IgD-negative memory B cell (primary cell): ENCODE results near the gene DBX1. TPM values are rescaled to one million over a fixed set of nuclear protein-coding genes. Genes with fewer than 3 reads are reported as not detected.

Experiments
- H3K27ac Mint-ChIP-seq, 3 donors: one replicate each; pipeline ENCODE4 v1.8.0; 2020 to 2022; ENCODE audit warnings: mild to moderate bottlenecking in 3 of 3, mixed read lengths in 3 of 3, moderate library complexity in 1 of 3
- H3K27me3 Mint-ChIP-seq: one replicate; pipeline ENCODE4 v1.8.0; 2021; ENCODE audit warnings: mixed read lengths
- H3K36me3 Mint-ChIP-seq: one replicate; pipeline ENCODE4 v1.8.0; 2020; ENCODE audit warnings: mild to moderate bottlenecking, mixed read lengths
- H3K4me1 Mint-ChIP-seq, 3 donors: one replicate each; pipeline ENCODE4 v1.8.0; 2020 to 2022; ENCODE audit warnings: mixed read lengths in 3 of 3, mild to moderate bottlenecking in 1 of 3
- H3K4me3 Mint-ChIP-seq, 4 donors: one replicate each; pipeline ENCODE4 v1.8.0; 2020 to 2022; ENCODE audit warnings: mild to moderate bottlenecking in 4 of 4, mixed read lengths in 4 of 4, moderate library complexity in 3 of 4
- H3K9me3 Mint-ChIP-seq, 3 donors: one replicate each; pipeline ENCODE4 v1.8.0; 2020 to 2021; ENCODE audit warnings: mixed read lengths in 3 of 3, mild to moderate bottlenecking in 1 of 3
- polyA plus RNA-seq: library from polyadenylated mRNA; unstranded; fragments of 300-500 nt; fragmentation: Illumina TruSeq; gene quantifications from one replicate; pipeline ENCODE4 v1.2.3, GENCODE V29; 2021

The DBX1 gene
- polyA plus RNA-seq, 1 donor from 2014 or later: not detected

DNA sequence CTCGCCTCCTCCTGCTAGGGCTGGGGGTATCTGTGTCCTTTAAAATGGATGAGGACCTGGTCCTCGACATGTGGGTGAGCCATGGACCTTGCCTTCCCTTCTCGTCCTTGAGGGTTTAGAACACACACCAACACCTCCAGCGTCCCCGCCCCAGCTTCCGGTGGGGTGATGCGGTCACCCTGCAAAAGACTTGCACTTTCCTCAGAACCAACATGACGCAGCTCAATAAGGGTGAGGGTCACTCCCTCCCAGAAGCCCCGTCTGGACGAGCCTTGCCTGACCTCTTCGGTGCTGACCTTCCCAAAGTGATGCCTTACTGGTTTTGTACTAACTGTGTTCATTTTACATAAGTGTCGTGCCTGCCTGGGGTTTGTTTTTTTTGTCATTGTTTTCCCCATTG lies 41.0 kb downstream of the DBX1 start:
- Mint-ChIP-seq H3K27me3 (peaks cover 5% of the 10 kb centered on the region), H3K36me3 (peaks cover 8% of the 10 kb centered on the region), H3K4me1 (no peaks in the 10 kb centered on the region), H3K27ac (no peak overlapping the region), H3K4me3 (no peak overlapping the region), H3K9me3 (peaks cover 0 to 2% (median 0%) of the 10 kb centered on the region in 3 donors)

DNA sequence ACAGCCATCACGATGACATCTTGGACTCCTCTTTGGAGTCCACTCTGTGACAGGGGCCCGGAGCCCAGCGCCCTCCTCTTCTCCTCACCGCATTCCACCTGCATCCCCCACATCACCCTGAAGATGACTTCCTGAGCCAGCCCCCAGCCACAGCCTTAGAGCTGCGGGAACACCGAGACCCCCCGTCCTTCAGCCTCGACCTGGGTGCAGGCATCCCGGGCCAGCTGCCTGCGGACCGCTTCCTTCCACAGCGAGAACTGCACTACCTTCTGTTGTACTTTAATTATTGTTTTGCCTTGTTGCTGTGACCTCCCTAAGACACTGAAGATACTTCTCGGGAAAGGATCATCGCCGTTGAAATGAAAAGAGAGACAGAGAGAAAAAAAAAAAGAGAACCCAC lies 42.1 kb downstream of the DBX1 start:
- H3K36me3 Mint-ChIP-seq: peaks cover 8% of the 10 kb centered on the region
- peaks cover 0 to 1% (median 0%) of the 10 kb centered on the region in 3 donors for H3K4me1 Mint-ChIP-seq
- H3K9me3 Mint-ChIP-seq: peaks cover 0 to 2% (median 0%) of the 10 kb centered on the region in 3 donors
- no peak overlapping the region for H3K4me3 Mint-ChIP-seq
- H3K27ac Mint-ChIP-seq: no peak overlapping the region
- H3K27me3 Mint-ChIP-seq: peaks cover 5% of the 10 kb centered on the region

DNA sequence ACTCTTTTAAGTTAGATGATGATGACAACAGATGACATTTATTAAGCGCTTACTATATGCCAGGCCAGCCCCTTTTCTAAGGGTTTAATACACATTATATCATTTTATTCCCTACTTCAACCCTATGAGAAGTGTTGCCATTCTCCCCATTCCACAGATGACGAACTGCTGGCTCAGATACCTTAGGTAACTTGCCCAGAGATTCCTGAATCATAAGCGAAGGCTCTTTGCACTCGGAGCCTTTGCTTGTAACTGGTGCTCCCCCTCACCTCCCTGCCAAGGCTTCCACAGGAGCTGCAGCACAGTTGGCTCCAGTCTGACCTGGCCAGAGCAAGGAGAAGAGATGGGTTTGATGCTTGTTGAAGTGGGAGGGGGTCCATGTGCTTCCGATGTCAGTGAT lies 43.0 kb downstream of the DBX1 start:
- Mint-ChIP-seq H3K4me3 (no peak overlapping the region), H3K27ac (no peak overlapping the region), H3K9me3 (peaks cover 0 to 2% (median 0%) of the 10 kb centered on the region in 3 donors), H3K27me3 (peaks cover 5% of the 10 kb centered on the region), H3K36me3 (peaks cover 8% of the 10 kb centered on the region), H3K4me1 (peaks cover 0 to 4% (median 0%) of the 10 kb centered on the region in 3 donors)

DNA sequence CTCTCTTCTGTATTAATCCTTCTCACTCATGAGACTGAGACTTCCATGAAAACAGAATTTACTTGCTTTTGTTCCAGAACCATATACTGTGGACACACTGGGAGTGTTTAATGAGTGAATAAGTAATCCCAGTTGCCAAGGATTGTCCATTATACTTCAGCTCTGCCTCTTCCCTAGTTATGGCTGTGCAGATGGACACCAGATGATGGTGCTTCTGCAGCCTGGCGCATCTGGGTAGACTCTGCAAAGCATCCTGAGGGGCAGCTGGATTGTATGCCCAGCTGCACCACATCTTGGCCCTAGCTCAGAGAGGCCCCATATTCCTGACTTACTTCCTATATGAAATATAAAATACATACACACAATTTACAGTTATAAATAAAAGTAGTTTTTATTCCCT lies 43.5 kb downstream of the DBX1 start:
- Mint-ChIP-seq H3K4me1 (peaks cover 0 to 4% (median 0%) of the 10 kb centered on the region in 3 donors), H3K9me3 (peaks cover 0 to 2% (median 0%) of the 10 kb centered on the region in 3 donors), H3K36me3 (peaks cover 8% of the 10 kb centered on the region), H3K27me3 (peaks cover 3% of the 10 kb centered on the region), H3K27ac (peak overlapping the region in 1 of 3 donors; percentile 17), H3K4me3 (no peak overlapping the region)

DNA sequence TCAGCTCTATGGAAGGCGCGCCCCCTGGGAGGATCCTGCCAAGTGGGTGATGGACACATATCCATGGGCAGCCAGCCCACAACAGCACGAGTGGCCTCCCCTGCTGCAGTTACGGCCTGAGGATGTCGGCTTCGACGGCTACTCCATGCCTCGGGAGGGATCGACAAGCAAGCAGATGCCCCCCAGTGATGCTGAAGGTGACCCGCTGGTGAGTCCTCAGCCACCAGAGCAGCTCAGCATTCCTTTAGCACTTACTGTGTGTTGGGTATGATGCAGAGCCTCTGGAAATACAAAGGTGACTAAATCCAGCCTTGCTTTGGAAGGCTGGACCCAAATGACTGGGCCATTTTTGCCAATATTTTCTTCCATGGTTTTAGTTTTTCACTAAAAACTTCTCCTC lies 45.7 kb downstream of the DBX1 start:
- H3K4me1 Mint-ChIP-seq: peaks cover 0 to 4% (median 0%) of the 10 kb centered on the region in 3 donors
- peaks cover 3% of the 10 kb centered on the region for H3K27me3 Mint-ChIP-seq
- no peak overlapping the region for H3K27ac Mint-ChIP-seq
- peaks cover 8% of the 10 kb centered on the region for H3K36me3 Mint-ChIP-seq
- no peak overlapping the region for H3K4me3 Mint-ChIP-seq
- H3K9me3 Mint-ChIP-seq: peaks cover 0 to 2% (median 0%) of the 10 kb centered on the region in 3 donors

DNA sequence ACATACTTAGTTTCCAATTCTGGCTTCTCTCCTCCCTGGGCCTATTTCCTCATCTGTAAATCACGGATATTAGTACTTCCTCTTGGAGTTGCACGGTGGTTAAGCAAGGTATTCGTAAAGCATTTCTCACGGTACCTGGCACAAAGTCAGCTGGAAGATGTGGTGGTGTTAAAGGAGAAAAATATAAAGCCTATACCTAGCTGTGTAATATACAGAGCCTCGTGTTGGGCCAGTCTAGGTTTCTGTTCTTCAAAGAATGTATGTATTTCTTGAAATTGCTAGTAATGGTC lies 47.2 kb downstream of the DBX1 start:
- Mint-ChIP-seq H3K4me3 (peak overlapping the region in 1 of 4 donors; percentile 6), H3K27ac (no peak overlapping the region), H3K27me3 (peaks cover 1% of the 10 kb centered on the region), H3K4me1 (peaks cover 0 to 4% (median 0%) of the 10 kb centered on the region in 3 donors), H3K36me3 (peaks cover 4% of the 10 kb centered on the region), H3K9me3 (peaks cover 0 to 2% (median 0%) of the 10 kb centered on the region in 3 donors)

DNA sequence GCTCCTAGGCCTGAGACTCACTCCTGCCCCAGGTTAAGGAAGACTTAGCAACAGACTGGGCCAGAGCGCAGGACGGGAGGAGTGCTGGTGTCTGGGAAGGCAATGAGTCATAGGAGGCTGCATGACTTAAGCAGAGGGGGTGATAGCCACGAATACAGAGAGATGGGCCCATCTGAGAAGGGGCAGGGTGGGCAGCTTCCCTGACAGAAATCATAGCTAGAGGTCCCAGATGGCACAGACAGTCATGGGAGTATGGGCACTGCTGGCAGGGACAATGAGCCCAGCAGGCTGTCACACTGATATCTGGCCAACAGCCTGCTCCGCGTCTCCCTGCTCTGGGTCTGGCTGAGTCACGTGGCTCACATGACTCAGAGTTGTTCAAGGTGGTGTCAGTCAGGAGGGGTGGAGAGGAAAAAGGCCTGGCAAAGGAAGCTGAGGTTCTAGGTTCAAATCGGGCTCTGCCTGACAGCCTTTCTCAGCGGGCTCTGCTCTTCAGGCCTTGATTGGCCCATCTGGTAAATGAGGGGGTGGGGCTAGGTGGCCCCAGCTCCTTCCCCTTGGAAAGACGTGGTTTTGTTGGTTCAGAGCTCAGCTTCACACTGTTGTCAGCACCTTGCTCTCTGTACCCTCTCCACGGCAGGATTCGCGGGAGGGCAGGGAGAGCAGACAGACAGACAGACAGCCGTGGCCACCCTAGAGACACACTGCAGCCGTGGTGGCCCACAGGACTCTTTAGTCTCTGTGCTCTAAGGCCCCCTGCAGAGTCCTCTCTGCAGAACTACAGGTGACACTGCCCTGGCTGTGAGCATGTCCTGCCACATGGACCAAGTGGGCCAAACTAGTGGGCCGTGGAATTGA lies 47.8 kb downstream of the DBX1 start:
- peaks cover 4% of the 10 kb centered on the region for H3K36me3 Mint-ChIP-seq
- H3K27me3 Mint-ChIP-seq: peaks cover 1% of the 10 kb centered on the region
- no peak overlapping the region for H3K27ac Mint-ChIP-seq
- no peak overlapping the region for H3K4me3 Mint-ChIP-seq
- peaks cover 0 to 4% (median 0%) of the 10 kb centered on the region in 3 donors for H3K4me1 Mint-ChIP-seq
- peaks cover 0 to 2% (median 0%) of the 10 kb centered on the region in 3 donors for H3K9me3 Mint-ChIP-seq

DNA sequence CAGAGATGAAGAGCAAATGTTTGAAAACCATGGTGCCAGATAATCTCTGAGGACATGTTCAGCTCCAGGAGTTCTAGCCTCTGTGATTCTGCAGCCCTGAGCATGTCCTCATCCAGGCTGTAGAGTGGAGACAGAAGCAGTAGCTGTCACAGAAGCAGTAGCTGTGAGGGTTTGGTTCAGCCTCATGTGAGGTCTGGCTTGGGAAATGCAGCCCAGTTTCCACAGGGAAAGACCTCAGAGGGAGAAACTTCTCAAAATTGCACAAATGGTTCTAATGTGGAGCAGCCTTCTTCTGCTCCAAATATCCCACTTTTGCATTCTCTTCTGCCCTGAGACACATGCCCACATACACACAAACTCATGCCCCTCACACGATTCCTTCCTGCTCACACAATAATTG lies 48.4 kb downstream of the DBX1 start:
- Mint-ChIP-seq H3K9me3 (peaks cover 0 to 2% (median 0%) of the 10 kb centered on the region in 3 donors), H3K36me3 (peaks cover 2% of the 10 kb centered on the region), H3K27ac (no peak overlapping the region), H3K27me3 (peaks cover 1% of the 10 kb centered on the region), H3K4me3 (no peak overlapping the region), H3K4me1 (peaks cover 0 to 4% (median 0%) of the 10 kb centered on the region in 3 donors)

DNA sequence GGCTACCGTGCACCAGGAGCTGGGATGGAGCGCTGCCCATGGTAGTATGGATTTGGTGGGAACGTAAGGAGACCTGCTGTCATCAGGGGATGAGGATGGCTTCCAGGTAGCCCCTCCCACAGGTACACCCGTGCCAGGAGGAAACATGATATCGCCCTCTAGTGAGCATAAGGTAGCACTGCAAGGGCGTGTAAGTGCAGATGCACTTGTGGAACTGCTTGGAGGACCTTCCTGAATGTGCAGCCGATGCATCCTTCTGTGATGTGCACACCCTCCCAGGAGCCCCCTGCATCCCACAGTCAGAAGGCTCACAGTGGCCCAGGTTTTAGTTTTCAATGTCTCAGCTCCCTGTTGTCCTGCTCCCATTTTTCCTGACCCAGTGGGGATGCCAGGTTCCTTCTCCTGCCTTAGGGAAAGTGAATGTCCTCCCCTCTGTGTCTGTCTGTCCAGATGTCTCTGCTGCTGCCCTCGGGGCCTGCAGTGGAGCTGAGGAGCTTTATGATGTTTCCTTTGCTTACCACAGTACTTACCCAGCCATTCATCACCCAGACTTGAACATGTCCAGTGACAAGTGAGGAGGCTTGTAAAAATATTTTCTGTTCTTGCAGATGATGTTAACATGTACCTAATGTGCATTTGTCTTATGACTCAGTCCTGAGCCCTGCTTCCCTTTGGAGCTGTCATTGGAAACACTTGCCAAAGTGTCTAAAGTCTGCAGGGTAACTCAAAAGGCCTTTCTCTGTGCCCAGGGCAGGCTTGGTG lies 49.2 kb downstream of the DBX1 start:
- Mint-ChIP-seq H3K4me1 (peaks cover 0 to 4% (median 0%) of the 10 kb centered on the region in 3 donors), H3K27ac (no peak overlapping the region), H3K36me3 (peaks cover 2% of the 10 kb centered on the region), H3K27me3 (peaks cover 1% of the 10 kb centered on the region), H3K9me3 (peaks cover 0 to 2% (median 0%) of the 10 kb centered on the region in 3 donors), H3K4me3 (peak overlapping the region in 1 of 4 donors; percentile 39)

DNA sequence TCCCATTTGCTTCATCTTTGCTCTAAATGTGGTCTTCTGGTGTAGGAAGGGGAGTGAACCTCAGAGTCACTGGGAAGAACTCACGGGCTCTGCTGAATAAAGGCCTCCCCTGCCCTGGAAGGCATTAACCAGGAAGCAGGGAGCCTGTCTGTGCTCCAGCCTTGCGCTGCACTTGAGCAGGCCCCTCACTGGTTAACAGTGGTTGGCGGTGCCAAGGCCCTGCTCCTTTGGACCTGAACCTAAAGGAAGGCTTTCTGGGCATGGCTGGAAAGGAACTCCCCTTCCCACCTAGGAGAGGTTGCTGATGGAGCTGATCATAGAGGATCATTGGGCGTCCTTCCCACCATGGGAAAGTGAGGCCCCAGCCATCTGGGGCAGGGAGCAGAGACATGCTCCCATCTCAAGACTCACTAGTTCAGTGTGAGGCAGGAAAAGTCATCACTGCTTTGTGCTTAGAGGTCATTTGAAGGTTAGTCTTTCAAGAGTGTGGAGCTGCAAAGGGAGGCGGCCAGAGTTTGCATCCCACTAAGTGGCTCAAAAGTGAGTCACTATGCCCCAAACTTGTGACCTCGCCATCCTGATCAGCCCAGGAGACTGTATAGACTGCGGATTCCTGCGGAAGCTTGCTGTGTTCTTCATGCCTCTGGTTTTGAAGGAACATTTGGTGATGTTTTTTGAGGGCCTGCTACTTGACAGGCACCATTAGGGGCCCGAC lies 50.4 kb downstream of the DBX1 start:
- Mint-ChIP-seq H3K27me3 (peaks cover under 1% of the 10 kb centered on the region), H3K36me3 (peaks cover under 1% of the 10 kb centered on the region), H3K9me3 (peaks cover 0 to 1% (median 0%) of the 10 kb centered on the region in 3 donors), H3K27ac (no peak overlapping the region), H3K4me1 (peaks cover 0 to 4% (median 0%) of the 10 kb centered on the region in 3 donors), H3K4me3 (no peak overlapping the region)

Other genes with a start within 250 kb of the DBX1 start
- 57.7 TPM for gene HTATIP2, start 203.2 kb upstream of the DBX1 start, polyA plus RNA-seq
- 5.0 TPM for gene PRMT3, start 227.2 kb upstream of the DBX1 start, polyA plus RNA-seq